ENCODE data around the gene TMEM151A. TPM values are rescaled to one million over a fixed set of nuclear protein-coding genes. Genes with fewer than 3 reads are reported as not detected.

TMEM151A gene
- total RNA-seq, 4 donors from 2014 or later: not detected

DNA sequence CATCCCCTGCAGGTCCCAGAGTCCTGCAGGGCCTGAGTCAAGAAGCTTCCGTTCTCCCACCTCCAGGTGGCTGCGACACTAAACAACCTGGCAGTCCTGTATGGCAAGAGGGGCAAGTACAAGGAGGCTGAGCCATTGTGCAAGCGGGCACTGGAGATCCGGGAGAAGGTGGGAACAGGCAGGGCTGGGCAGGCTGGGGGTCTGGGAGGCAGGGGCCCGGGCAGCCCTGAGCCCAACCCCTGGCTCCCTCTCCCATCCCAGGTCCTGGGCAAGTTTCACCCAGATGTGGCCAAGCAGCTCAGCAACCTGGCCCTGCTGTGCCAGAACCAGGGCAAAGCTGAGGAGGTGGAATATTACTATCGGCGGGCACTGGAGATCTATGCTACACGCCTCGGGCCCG is 27.9 kb upstream of the TMEM151A start:
- TF ChIP-seq, protein P1, sequence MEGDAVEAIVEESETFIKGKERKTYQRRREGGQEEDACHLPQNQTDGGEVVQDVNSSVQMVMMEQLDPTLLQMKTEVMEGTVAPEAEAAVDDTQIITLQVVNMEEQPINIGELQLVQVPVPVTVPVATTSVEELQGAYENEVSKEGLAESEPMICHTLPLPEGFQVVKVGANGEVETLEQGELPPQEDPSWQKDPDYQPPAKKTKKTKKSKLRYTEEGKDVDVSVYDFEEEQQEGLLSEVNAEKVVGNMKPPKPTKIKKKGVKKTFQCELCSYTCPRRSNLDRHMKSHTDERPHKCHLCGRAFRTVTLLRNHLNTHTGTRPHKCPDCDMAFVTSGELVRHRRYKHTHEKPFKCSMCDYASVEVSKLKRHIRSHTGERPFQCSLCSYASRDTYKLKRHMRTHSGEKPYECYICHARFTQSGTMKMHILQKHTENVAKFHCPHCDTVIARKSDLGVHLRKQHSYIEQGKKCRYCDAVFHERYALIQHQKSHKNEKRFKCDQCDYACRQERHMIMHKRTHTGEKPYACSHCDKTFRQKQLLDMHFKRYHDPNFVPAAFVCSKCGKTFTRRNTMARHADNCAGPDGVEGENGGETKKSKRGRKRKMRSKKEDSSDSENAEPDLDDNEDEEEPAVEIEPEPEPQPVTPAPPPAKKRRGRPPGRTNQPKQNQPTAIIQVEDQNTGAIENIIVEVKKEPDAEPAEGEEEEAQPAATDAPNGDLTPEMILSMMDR (IDR thresholded peaks at IDR 0.05; ENCODE audit: low read depth): no peak

DNA sequence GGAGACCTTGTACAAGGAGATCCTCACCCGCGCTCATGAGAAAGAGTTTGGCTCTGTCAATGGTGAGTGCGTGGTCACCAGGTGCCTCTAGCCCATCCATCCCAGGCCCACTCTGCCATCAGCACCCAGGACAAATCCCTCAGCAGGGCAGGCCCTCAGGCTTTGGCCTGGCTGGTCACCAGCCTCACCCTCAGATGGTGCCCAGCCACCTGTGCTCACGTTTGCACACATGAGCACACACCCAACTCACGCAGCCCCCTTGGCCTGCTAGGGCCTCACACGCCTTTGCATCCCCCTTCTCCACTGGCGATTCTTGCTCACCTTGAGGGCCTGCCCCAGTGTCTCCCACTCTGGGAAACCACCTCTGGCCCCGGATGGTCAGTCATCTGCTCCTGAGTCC is 27.3 kb upstream of the TMEM151A start:
- TF ChIP-seq, protein P1 (IDR thresholded peaks at IDR 0.05; ENCODE audit: low read depth): no peak

DNA sequence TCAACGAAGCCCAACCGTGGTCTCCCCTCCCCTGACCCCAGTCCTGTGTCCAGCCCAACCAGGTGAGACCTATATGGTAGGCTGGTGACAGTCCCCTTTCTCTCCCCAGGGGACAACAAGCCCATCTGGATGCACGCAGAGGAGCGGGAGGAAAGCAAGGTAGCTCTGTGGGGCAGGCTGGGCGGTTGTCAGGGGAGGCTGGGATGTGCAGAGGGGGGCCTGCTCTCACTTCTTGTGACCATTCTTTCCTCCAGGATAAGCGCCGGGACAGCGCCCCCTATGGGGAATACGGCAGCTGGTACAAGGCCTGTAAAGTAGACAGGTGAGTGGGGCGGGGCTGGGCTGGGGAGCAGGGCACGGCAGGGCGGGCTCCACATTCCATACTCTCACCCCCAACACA is 26.8 kb upstream of the TMEM151A start:
- TF ChIP-seq, protein P1 (IDR thresholded peaks at IDR 0.05; ENCODE audit: low read depth): no peak

DNA sequence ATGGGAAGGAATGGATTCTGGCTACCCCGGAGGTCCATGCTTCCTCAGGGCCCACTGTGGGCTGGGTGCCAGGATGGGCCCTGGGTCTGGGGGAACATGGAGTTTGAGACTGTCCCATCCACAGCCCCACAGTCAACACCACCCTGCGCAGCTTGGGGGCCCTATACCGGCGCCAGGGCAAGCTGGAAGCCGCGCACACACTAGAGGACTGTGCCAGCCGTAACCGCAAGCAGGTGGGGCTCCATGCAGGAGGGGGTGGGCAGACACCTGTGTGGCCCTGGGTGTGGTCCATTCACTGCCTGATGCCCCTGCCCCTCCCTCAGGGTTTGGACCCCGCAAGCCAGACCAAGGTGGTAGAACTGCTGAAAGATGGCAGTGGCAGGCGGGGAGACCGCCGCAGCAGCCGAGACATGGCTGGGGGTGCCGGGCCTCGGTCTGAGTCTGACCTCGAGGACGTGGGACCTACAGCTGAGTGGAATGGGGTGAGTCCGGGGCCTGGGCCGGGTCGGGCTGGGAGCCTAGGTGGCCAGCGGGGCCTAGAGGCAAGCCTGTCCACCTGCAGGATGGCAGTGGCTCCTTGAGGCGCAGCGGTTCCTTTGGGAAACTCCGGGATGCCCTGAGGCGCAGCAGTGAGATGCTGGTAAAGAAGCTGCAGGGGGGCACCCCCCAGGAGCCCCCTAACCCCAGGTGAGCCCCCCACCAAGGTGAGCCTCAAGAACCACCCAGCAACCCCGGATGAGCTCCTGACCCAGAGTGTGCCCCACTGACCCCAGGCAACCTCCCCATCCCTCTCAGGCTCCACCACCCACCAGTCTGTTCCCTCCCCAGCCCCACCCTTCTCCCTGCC is 25.9 kb upstream of the TMEM151A start:
- TF ChIP-seq, protein P1 (IDR thresholded peaks at IDR 0.05; ENCODE audit: low read depth): no peak

DNA sequence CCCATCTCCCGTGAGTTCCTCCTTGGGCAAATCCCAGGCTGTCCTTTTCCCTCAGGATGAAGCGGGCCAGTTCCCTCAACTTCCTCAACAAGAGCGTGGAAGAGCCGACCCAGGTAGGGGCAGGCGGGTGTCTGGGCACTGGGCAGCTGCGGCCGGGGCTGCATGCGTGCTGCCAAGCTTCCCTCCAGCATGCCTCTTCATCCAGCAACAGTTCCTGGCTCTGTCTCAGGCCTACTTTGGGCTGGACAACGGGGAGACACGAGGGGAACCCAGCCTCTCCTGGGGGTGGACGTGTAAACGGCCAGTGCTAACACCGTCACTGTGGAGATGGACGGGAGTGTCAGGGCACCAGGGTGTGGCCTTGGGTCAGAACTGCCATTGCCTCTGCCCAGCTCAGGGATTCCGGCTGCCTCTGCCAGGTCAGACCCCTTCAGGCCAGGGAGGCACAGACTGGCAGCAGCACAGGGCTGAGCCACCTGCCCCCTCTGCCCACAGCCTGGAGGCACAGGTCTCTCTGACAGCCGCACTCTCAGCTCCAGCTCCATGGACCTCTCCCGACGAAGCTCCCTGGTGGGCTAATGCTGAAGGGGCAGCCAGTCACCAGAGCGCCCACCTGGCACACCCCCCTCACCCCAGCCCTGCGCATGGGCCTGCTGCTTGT is 25.2 kb upstream of the TMEM151A start:
- TF ChIP-seq, protein P1 (IDR thresholded peaks at IDR 0.05; ENCODE audit: low read depth): no peak

DNA sequence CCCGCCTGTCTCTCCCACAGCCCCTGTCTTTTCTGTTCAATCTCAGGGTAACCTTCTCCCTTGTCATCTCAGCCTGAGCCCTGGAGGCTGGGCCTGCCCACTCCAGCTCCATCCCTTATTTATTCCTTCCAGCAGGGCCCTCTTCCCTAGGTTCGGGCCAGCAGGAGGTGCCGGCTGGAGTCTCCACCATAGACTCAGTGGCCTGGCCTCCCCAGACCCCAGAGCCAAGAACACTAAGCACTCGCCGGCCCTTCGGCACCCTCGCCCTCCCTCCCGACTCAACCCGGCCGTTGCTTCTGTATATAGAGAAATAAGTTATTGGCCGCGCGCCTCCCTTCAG is 24.7 kb upstream of the TMEM151A start:
- TF ChIP-seq, protein P1 (IDR thresholded peaks at IDR 0.05; ENCODE audit: low read depth): no peak

DNA sequence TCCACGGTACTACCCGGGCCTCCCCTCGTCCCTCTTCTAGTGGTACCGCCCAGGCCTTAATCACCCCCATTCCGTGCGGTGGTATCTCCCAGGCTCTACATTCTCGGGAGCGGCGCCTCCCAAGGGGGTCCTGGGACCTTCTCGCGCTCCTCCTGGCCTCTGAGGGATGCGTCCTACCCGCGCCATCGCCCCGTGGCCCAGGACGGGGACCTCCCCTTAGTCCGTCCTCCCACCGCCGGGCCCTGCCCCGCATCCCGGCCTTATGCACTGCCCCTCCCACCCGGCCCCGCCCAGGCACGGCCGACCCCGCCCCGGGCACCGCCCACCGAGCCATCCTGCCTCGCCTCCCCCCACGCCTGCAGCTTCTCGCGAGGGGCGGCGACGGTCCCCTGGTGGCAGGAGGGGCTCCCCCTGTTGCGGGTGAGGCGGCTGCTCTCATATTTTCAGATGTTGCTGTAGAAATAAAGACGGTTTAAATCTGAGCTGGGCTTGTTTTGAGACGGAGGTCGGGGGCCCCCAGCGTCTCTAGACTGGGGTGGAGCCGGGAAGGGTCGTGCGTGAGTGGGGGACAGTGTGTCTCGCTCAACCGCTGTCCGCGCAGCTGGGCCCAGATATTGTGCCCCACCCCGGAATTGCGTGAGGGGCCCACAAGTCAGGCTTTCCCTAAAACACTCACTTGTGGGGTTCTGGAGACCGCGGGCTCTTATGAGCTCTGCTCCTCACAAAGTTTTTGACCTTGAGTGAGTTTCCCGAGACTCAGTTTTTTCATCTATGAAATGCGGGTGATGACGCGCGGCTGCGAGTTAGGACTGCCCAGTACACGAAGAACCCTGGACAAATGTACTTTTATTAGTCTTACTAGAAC is 24.1 kb upstream of the TMEM151A start:
- TF ChIP-seq, protein P1 (IDR thresholded peaks at IDR 0.05; ENCODE audit: low read depth): no peak
